HG02678 (cell line): ENCODE results near the gene SATB1.

Source experiments
- ATAC-seq: cut with Tn5 transposase; IDR thresholded peaks from one replicate; pipeline ENCODE4 v1.9.1; 2021; ENCODE audit warnings: mild to moderate bottlenecking, moderate library complexity; ENCODE audit not compliant: unreplicated experiment

Gene SATB1

DNA sequence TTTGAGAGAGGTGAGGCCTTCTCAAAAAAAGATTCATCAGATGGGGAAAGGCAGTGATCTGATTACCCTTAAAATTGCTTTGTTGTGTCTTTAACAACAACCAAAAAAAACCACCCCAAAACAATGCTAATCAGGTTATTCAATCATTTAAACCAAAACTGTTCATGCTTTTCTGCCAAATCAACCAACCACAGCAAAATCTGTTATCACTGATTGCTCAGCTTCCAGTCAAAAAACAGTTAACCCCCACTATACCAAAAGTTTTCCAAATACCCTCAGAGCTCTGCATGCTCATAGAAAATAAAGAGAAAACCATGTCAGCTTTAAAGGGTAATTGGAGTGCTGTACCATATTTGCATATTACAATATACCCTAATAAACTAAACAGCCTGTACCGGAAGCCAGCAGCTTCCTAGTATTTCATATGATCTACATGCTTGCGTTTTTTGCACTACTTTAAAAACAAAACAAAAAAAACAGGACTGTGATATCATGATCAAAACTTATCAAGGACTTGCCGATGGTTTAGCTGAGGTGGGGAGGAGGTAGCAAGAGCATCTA, 22.8 kb downstream of the SATB1 start:
- ATAC-seq: no peak

DNA sequence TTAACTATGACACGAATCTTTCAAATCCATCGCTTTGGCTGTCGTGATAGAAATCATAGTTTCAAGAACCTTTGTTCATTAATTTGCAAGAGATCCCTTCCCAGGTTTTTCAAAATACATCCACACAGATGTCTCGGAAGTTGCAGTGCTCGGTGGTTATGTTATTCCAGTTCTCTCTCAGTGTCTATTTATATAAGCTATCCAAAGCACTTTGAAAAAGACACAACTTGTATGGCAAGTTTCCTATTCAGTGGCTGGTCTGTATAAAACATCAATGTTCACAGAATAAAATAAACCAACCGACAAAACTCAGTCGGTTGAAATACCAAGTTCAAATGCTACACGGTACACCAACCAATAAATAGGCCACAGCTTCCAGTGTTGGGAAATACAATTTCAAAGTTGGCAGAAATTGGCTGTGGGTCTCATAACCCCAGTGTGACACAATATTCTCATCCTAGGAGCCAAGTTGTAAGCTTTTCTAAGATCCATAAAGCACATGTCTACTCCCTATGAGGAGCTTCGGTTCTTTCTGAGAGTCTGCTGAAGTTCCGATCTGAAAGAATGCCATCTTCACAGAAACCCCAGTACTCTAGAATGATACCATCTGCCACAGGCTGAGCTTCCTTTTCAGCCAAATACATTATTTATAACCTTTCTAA, 23.7 kb downstream of the SATB1 start:
- ATAC-seq: no peak

DNA sequence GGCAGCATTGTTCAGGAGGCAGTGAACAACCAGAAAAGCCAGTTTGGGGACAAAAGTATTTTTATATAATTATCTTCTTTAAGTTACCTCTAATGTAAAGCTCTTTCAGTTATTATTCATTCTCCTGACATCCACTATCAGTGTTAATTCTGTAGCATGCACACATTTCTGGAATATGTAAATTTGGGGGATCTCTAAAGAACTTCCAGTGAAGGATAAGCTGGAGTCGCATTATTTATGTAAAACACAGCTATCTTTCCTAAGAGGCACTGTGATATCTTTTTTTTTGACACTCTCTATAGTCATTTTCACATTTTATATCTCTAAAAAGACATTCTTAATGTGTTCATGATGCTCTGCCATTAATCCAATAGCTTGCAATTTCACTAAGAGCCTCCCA, 26.7 kb downstream of the SATB1 start:
- no peak for ATAC-seq

DNA sequence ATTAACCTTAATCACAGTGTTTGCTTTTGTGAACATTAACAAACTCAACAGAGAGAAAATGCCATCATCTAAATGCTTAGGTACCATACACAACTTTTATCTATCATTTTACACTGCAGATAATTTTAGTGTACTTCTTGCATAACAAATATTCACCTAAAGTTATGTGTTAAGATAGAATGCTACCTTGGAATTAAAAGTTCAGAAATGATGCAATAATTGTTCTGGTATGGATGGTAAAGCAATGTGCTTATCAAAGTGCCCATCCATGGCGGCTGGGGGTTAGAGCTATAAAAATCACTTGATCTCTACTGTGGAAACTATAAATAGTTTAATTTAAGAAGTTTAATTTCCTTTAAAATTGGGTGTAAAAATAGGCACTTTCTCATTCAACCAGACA, 28.7 kb downstream of the SATB1 start:
- ATAC-seq: no peak

- no peak for ATAC-seq
Observed at GRCh38 chr3:18394384-18394995, 30.6 kb downstream of the SATB1 start.

DNA sequence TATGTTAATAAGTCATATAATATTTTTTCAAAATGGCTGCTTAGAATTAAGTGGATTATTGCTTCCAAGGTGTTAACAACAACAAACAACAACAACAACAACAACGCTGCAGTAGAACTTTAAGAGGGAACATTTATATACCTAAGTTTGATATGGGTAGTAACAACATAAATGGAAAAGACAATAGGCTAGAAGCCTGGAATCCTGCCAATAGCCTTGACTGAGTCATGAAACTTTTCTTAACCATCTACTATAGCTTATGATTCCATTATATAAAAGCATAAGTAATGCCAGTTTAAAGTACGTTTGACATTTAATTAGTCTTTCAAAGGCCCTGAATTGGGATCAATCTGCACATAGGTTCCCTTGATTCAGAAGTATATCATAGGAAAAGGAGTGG, 31.2 kb downstream of the SATB1 start:
- no peak for ATAC-seq

GRCh38 chr3:18390024-18390660, 35.0 kb downstream of the SATB1 start:
- ATAC-seq: no peak

GRCh38 chr3:18389108-18389733, 35.9 kb downstream of the SATB1 start:
- no peak for ATAC-seq

DNA sequence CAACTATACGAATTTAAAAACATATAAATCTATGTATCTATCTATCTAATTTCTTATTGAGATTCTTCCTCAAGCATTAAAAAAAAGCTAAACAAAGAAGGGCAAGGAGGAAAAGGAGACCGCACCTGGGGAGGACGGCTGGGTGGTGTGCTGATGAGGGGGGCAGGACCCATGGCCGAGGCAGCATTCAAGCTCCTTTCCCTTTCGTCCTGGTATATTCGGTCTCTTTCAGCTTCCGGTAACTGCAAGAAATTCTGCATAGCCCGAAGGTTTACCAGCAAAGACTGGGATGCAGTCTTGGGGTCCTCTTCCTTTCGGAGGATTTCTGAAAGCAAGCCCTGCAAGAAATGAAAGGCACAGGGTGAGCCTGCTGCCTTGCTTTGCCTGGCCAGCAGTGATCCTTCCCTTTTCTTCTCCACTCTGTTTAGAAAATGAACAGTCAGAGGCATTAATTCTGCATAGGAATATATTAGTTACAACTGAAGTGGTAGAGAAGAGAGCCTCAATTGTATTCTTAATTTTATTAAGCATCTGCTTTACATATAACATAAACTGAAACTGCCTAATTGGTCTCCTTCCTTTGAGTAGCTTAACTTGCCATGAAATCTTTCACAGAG, 38.8 kb downstream of the SATB1 start:
- no peak for ATAC-seq

GRCh38 chr3:18385706-18386105, 39.4 kb downstream of the SATB1 start:
- no peak for ATAC-seq

DNA sequence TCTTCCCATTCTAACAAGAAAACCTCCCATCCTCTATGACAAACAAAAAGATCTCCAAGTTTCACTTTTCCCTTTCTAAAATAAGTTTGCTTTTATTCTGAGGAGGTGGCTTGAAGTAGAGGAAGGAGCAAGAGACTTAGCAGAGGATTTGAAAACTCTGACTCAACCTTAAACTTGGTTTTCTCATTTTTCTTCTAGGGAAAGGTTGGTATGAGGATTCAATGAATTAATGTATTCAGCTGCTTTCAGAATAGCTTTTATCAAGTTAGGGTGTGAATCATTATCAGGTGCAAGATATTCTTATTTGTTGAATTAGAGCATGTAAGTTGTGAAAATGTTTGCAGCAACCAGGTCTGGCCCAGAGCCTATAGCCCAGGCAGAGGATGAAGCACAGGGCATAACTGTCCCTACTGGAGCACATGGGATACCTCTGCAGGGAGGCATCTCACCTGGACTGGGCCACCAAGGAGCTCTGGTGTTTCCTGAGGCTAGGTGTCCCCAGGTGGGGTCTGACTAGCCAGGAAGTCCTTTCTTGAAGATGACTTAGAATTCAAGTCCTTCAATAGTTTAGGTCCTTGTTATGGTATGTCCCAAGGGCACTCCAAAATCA, 42.3 kb downstream of the SATB1 start:
- no peak for ATAC-seq

- ATAC-seq: no peak
Observed at GRCh38 chr3:18379647-18380046, 45.5 kb downstream of the SATB1 start.

GRCh38 chr3:18378218-18378617, 46.9 kb downstream of the SATB1 start:
- ATAC-seq: no peak

DNA sequence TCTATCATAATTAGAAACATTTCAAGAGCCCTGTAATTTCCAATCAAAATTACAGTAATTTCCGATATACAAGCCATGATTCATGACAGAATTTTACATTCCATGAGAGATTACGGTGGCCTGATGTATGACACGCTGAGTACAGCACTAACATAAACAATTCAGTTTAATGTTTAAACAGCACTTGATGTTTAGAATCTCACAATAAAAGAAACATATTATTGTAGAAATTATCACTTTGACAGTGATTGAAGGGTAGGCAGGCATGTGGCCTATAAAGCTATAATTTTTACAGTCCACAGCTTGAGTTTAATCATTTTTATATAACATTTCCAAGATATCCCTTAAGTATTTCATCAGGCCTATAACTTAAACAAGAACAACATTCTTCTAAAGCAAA, 48.5 kb downstream of the SATB1 start:
- ATAC-seq: no peak

DNA sequence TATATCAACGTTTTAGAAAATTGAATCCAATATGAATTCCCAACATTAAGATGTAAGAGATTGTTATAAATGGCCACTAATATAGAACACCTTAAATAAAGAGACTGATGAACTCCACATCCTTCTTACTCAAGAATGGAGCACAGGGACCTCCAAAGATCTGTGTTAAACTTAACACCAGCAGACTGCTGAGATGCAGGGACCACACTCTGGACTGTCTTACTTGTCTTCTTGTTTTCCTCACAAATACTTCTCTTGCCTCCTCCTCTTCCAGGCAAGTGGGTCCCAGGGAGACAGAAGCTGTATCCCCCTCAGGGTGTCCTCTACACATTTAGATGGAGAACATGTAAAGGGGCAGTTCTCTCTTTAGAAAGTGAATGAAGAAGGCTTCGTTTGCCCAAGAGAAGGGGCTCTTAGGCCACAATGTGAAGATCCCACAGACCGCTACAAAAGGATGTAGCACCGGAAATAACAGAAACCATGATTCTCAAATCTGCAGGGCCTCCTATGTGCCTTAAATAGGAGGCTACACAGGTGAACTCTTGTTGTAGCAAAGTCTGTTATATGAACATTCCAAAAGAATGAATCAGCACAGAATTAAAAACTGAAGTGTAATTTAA, 52.2 kb downstream of the SATB1 start:
- no peak for ATAC-seq

- no peak for ATAC-seq
Observed at GRCh38 chr3:18370672-18371071, 54.5 kb downstream of the SATB1 start.

- no peak for ATAC-seq
Observed at GRCh38 chr3:18369551-18370185, 55.5 kb downstream of the SATB1 start.

DNA sequence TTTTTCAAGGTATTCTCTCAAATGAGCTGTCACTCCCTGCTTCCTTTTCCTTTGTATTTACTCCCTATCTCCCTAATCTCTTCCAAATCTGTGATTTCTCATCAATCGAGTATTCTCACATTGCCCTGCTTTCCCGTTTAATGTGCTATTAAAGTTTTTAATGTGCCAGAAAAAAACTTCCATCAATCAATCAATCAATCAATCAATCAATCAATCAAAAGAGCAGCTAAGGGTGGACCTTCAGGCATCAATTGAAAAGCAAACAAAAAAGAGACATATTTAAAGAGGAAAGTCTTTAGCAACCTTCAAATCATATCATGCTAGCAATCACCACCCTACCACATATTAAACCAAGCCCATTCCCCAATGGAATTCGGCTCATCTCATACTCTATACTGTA, 58.9 kb downstream of the SATB1 start:
- ATAC-seq: no peak

- ATAC-seq: no peak
Observed at GRCh38 chr3:18363338-18363737, 61.8 kb downstream of the SATB1 start.

DNA sequence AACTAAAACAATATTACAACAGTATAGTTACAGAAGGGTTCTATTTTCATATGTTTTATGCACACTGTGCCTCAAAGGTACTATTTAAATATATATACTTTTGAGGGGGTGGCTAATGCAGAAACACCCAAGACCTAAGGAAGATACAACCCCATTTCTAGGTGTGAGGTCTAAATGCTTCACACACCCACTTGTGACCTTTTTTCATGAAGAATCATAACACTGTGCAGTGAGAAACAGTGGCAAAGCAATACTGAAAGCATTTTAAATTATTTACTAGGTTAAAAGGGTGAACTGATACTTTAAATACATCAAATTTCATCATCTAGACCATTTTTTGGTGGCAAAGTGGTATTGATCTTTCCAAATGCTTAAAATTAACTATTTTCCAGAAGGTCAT, 67.4 kb downstream of the SATB1 start:
- ATAC-seq: no peak
